ENCODE data around the gene PCSK9.
"Not testable (repeated sequence)": the region's sequence is repeated elsewhere in the genome, so short reads cannot be mapped to it uniquely, and the experiment has no call there.

Gene PCSK9

DNA sequence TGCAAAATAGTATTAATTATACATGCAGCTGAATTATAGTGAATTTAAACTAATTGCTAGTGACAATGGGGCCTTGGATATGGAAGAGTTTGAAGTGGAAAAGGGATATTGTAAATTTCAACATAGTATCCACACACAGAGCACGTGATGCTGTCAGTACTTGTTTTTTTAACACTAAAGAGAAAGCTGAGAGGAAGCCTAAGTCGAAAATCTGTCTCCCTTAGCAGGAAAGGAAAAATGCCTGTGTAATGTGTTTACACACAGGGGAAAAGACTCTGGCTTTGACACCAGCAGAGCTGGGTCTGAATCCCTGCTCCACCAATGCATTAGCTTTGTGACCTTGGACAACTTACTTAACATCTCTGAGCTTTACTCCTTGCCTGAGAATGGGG lies 42.6 kb downstream of the PCSK9 start:
- DNase-seq: no peak

DNA sequence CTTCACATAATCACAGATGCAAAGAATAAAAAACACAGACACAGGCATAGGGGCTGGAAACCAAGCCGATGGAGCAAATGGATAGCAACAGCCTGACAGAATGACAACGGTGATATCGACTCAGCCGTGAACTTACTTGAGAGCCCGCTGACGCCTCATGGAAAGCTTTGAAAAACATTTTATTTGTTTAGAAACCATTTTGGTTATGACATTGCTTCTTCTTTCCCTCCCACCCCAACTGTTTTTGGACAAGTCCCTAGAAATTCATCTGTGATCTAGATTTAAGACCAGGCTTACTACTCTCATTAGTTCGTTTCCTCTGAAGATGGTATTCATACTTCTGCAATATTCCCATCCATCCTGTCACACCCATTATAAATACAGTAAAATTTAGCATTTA lies 44.9 kb downstream of the PCSK9 start:
- no peak for DNase-seq

DNA sequence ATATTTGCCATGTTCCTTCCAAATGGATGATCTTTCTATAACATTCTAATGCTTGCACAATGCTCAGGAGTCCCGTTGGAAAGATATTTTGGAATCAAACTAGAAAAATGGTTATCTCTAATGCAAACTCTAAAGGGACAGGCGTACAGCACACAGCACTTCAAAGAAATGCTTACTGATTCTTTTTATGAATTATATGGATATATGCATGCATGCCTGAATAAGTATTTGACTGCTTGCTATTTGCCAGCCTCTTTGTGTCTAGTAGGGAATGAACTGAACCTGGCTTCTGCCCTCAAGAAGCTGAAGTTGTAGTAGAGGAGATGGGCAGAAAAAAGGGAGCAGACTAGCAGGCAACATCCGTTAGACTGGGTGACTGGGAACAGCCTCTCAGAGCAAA lies 48.1 kb downstream of the PCSK9 start:
- DNase-seq: no peak

DNA sequence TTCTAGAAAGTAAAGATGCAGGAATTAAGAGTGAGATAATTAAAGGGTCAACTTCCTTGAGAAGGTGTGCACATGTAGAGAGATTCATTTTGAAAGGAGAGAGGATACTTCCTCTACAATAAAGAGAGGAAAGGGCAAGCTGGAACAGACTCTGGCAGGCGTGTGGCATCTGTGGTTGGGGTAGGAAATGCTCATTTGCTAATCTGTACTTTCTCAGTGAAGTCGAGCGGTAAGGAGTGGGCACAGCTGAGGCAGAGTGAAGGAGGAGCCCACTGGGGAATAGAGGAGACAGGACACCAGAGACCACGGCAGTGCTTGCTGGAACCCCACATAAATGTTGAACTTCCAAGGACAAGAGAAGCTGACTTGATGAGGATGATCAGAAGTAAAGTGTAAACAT lies 49.1 kb downstream of the PCSK9 start:
- no peak for DNase-seq

DNA sequence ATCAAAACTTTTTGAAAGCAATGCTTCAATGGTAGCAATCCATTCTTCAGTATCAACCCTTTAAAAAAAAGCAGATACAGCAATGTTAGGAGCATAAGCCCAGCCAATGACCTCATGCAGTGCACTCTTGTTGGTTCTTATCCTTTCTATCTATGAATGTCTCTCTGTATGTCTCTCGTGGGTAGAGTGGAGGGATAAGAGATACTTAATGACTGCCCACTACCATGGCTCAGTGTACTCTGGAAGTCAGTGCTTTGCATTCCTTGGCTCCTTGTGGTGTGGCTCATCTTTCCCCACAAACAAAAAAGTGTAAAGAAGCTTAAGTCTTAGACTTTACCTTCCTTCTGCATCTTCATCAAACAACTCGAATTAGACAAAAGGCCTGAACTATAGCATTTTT lies 50.3 kb downstream of the PCSK9 start:
- no peak for DNase-seq

DNA sequence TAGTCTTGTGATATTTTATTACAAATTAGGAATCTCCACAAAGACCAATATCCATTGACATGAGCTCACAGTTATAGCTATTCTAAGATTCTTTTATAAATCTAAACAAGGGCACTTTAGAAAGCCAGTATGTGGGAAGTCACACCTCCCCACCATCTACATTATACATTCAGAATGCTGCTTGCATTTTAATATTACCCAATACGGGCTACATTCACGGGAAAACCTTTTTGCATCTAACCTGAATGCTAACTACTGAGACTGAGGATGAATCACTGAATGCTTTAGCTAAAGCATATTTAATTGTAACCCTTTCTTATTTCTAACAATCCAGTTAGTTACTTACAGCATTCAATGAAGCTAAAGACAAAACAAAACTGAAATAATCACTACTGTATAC lies 53.1 kb downstream of the PCSK9 start:
- DNase-seq: no peak

DNA sequence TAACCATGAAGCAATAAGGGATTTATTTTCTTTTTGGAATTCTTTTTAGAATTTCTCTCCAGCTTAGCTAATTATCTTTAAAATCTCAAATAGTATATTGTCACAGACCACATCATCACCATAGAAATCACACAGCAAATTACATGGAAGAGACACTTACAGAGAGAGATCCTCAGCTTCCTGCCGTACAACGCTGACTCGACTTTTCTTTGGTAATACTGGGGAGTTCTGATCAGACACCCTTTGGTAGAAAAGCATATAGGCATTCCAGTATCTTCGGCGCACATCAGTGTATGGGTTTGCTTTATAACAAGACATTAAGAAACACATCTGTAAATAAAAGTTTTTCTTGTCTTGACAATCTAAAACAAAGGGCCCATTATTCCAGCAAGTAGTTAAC lies 55.7 kb downstream of the PCSK9 start:
- DNase-seq: no peak

DNA sequence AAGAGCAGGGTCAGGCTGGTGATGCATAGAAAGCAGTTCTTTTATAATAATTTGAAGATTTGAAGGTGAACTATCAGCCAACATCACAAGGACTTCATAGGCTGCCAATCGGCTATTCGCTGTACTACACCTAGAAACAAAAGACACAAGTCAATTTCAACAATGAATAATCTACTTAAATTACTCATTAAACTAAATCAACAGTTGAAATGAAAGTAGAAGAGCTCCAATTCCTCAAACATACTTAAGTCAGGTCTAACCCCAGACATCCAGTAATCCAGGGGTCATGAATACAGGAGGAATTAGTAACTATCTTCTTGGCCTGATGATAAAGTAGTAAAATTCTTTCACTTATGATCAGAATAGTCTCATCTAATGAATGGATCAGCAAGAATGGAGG lies 64.5 kb downstream of the PCSK9 start:
- DNase-seq: no peak

DNA sequence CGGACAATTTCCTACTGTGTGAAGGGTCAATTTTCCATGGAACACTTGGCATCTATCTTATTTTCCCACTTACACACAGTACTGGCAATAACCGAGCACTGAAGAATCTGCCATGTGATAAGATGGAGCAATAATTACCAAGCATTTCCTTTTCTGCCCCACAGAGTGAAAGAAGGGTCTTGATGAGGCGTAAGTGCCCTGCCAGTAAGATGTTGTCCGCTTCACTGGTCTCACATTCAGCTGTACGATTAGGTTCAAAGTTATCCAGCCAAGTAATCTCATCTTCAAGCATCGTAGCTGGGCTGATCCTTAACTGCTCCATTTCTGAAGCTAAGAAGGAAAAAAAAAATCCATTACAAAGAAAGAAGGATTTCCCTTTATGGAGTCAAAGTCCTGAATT lies 67.8 kb downstream of the PCSK9 start:
- no peak for DNase-seq

DNA sequence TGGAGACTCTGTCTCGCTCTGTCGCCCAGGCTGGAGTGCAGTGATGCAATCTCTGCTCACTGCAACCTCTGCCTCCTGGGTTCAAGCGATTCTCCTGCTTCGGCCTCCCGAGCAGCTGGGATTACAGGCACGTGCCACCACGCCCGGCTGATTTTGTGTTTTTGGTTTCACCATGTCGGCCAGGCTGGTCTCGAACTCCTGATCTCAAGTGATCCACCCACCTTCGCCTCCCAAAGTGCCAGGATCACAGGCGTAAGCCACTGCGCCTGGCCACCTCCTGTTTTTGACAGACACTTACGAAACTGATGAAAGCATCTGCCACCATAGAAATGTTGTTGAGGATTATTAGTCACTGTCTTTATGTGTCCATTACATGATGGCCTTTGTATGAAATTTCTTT lies 69.7 kb downstream of the PCSK9 start:
- not testable (repeated sequence) for DNase-seq

Data from NCI-H1417 (cell line).